ENCODE data around the gene MYADM.

Gene MYADM

DNA sequence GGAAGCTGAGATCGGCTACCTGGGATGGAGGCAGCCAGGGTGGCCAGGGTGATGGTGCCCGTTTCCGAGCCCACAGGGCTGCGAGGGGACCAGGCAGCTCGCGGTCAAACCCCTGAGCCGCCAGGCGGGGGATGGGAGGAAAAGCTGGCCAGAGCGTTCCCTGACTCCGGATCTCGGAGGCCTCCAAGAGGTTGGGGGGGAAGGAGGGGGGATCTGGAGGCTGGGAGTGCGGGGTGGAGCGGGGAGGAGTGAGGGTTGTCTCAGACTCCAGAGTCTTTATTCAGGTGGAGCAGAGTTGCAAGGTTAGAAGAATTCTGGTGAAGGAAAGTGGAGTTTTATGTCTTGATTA, 42.5 kb downstream of the MYADM start:
- TF ChIP-seq REST (IDR thresholded peaks at IDR 0.05; ENCODE audit: insufficient replicate concordance, low read depth) (no peak), CTCF (IDR thresholded peaks at IDR 0.05; ENCODE audit: insufficient read depth, low read length) (no peak), SPI1 (IDR thresholded peaks at IDR 0.05; ENCODE audit: borderline replicate concordance, low read depth) (no peak), POLR2AphosphoS5 (IDR thresholded peaks at IDR 0.05; ENCODE audit: low read depth) (no peak), GABPA (IDR thresholded peaks at IDR 0.05; ENCODE audit: low read depth) (no peak)
- H3K4me3 ChIP-seq (replicated peaks; ENCODE audit: insufficient read depth, low read length) = no peak overlapping the region
- no peak for DNase-seq (ENCODE audit: low read depth in 1 of 2, low spot score in 1 of 2)
- H3K27ac ChIP-seq (replicated peaks) = no peak overlapping the region
- peaks cover 49% of the 10 kb centered on the region for H3K27me3 ChIP-seq (ENCODE audit: insufficient read depth, poor library complexity, severe bottlenecking)

GRCh38 chr19:53912653-53913052, 45.0 kb downstream of the MYADM start:
- no peak for TF ChIP-seq GABPA (IDR thresholded peaks at IDR 0.05; ENCODE audit: low read depth)
- no peak for TF ChIP-seq CTCF (IDR thresholded peaks at IDR 0.05; ENCODE audit: insufficient read depth, low read length)
- TF ChIP-seq SPI1 (IDR thresholded peaks at IDR 0.05; ENCODE audit: borderline replicate concordance, low read depth) = no peak
- no peak for TF ChIP-seq REST (IDR thresholded peaks at IDR 0.05; ENCODE audit: insufficient replicate concordance, low read depth)
- TF ChIP-seq POLR2AphosphoS5 (IDR thresholded peaks at IDR 0.05; ENCODE audit: low read depth) = no peak
- Histone ChIP-seq H3K27me3 (ENCODE audit: insufficient read depth, poor library complexity, severe bottlenecking) (peaks cover 36% of the 10 kb centered on the region), H3K4me3 (replicated peaks; ENCODE audit: insufficient read depth, low read length) (no peak overlapping the region), H3K27ac (replicated peaks) (no peak overlapping the region)
- no peak for DNase-seq (ENCODE audit: low read depth in 1 of 2, low spot score in 1 of 2)

DNA sequence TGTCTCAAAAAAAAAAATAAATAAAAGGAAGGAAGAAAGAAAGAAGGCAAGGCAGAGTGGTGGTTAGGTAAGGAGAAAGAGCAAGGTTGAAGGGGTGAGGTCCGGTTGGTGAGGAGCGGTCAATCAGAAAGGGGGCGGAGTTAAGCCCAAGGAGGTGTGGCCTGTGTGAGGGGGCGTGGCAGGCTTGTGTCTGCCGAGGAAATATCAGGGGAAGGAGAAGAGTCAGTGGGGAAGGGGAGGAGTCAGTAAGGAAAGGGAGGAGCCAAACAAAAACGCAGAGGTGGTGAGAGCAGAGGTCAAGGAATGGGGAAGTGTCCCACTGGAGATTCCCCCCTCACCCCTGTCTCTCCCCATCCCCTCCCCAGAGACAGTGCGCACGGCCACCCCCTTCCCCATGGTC, 47.3 kb downstream of the MYADM start:
- Histone ChIP-seq H3K27ac (replicated peaks) (no peak overlapping the region), H3K4me3 (replicated peaks; ENCODE audit: insufficient read depth, low read length) (no peak overlapping the region), H3K27me3 (ENCODE audit: insufficient read depth, poor library complexity, severe bottlenecking) (peaks cover 16% of the 10 kb centered on the region)
- TF ChIP-seq REST (IDR thresholded peaks at IDR 0.05; ENCODE audit: insufficient replicate concordance, low read depth) (no peak), CTCF (IDR thresholded peaks at IDR 0.05; ENCODE audit: insufficient read depth, low read length) (no peak), POLR2AphosphoS5 (IDR thresholded peaks at IDR 0.05; ENCODE audit: low read depth) (no peak), SPI1 (IDR thresholded peaks at IDR 0.05; ENCODE audit: borderline replicate concordance, low read depth) (no peak), GABPA (IDR thresholded peaks at IDR 0.05; ENCODE audit: low read depth) (no peak)
- DNase-seq (ENCODE audit: low read depth in 1 of 2, low spot score in 1 of 2) = no peak
